Measurements from ENCODE around the gene NHEJ1. TPM values are rescaled to one million over a fixed set of nuclear protein-coding genes. Genes with fewer than 3 reads are reported as not detected.

NHEJ1 gene
- total RNA-seq, 2 experiments from 2014 or later = 7.2 to 8.5 TPM

- Mint-ChIP-seq H3K9me3 (no peaks in the 10 kb centered on the region), H3K27ac (peak overlapping the region; percentile 99), H3K27me3 (no peaks in the 10 kb centered on the region), H3K36me3 (ENCODE audit: low read depth) (peaks cover 70% of the 10 kb centered on the region), H3K4me1 (ENCODE audit: low read depth) (peaks cover 51% of the 10 kb centered on the region), H3K4me3 (peak overlapping the region; percentile 63)
- no peak for ATAC-seq (ENCODE audit: poor library complexity)
- ChIA-PET CTCF (interaction anchor here (2.4 to 5.0 kb wide), 3 partner anchors 14 to 121 kb away, joined by 12 to 20 read pairs (median 19); partner anchors contain the start of gene NHEJ1), POLR2A (interaction anchor here (0.8 to 5.5 kb wide), 5 partner anchors 34 to 105 kb away, joined by 3 to 139 read pairs (median 4); partner anchors contain the start of genes ANKZF1, ATG9A, DNAJB2 and TUBA4A)
- peaks cover 34% of the 10 kb centered on the region for H3K36me3 ChIP-seq (ENCODE audit: insufficient read depth, low read length)
- intact Hi-C loops (cut with DNase I, micrococcal nuclease) = loop anchor here in 1 of 2 experiments (10.0 kb wide), 4 partner anchors 421 to 769 kb away; partner anchors contain the start of genes STK11IP and TTLL4
- peaks cover 62% of the 10 kb centered on the region for H3K4me1 ChIP-seq (ENCODE audit: insufficient read depth, low read length)
- no peak for DNase-seq
- no peak overlapping the region for H3K4me3 ChIP-seq (ENCODE audit: low read length)
- no peaks in the 10 kb centered on the region for H3K27me3 ChIP-seq (ENCODE audit: control insufficient read depth in 1 of 2, insufficient read depth in 2 of 2, low read length in 2 of 2)
- peak overlapping the region in 1 of 2 donors; percentile 5 for H3K27ac ChIP-seq (ENCODE audit: low read depth in 1 of 2, low read length in 2 of 2)
- no peaks in the 10 kb centered on the region for H3K9me3 ChIP-seq (ENCODE audit: control insufficient read depth in 1 of 2, insufficient read depth in 1 of 2, low read length in 2 of 2)
- no peak for TF ChIP-seq CTCF (IDR thresholded peaks at IDR 0.05)
These were observed 13.5 kb upstream of the NHEJ1 start for GRCh38 chr2:219174146-219174545.

GRCh38 chr2:219173176-219173575 is 12.6 kb upstream of the NHEJ1 start:
- TF ChIP-seq CTCF (IDR thresholded peaks at IDR 0.05) = no peak
- H3K27ac ChIP-seq (ENCODE audit: low read depth in 1 of 2, low read length in 2 of 2) = no peak overlapping the region
- ChIA-PET POLR2A (interaction anchor here (0.6 to 5.5 kb wide), 5 partner anchors 35 to 81 kb away, joined by 4 to 139 read pairs (median 5); partner anchors contain the start of genes TUBA4A and ZFAND2B), CTCF (interaction anchor here (2.4 to 5.0 kb wide), 3 partner anchors 13 to 122 kb away, joined by 12 to 20 read pairs (median 19); partner anchors contain the start of gene NHEJ1)
- peaks cover 44% of the 10 kb centered on the region for H3K4me1 Mint-ChIP-seq (ENCODE audit: low read depth)
- no peak overlapping the region for H3K4me3 ChIP-seq (ENCODE audit: low read length)
- H3K36me3 Mint-ChIP-seq (ENCODE audit: low read depth) = peaks cover 62% of the 10 kb centered on the region
- H3K27ac Mint-ChIP-seq = no peak overlapping the region
- ATAC-seq (ENCODE audit: poor library complexity) (no peak), DNase-seq (no peak)
- H3K27me3 Mint-ChIP-seq = no peaks in the 10 kb centered on the region
- H3K4me3 Mint-ChIP-seq = peak overlapping the region; percentile 45
- peaks cover 34% of the 10 kb centered on the region for H3K36me3 ChIP-seq (ENCODE audit: insufficient read depth, low read length)
- H3K9me3 ChIP-seq (ENCODE audit: control insufficient read depth in 1 of 2, insufficient read depth in 1 of 2, low read length in 2 of 2) = no peaks in the 10 kb centered on the region
- no peaks in the 10 kb centered on the region for H3K9me3 Mint-ChIP-seq
- intact Hi-C loops (cut with DNase I, micrococcal nuclease) = loop anchor here in 1 of 2 experiments (10.0 kb wide), 4 partner anchors 422 to 768 kb away; partner anchors contain the start of genes STK11IP and TTLL4
- H3K27me3 ChIP-seq (ENCODE audit: control insufficient read depth in 1 of 2, insufficient read depth in 2 of 2, low read length in 2 of 2) = no peaks in the 10 kb centered on the region
- peaks cover 56% of the 10 kb centered on the region for H3K4me1 ChIP-seq (ENCODE audit: insufficient read depth, low read length)

DNA sequence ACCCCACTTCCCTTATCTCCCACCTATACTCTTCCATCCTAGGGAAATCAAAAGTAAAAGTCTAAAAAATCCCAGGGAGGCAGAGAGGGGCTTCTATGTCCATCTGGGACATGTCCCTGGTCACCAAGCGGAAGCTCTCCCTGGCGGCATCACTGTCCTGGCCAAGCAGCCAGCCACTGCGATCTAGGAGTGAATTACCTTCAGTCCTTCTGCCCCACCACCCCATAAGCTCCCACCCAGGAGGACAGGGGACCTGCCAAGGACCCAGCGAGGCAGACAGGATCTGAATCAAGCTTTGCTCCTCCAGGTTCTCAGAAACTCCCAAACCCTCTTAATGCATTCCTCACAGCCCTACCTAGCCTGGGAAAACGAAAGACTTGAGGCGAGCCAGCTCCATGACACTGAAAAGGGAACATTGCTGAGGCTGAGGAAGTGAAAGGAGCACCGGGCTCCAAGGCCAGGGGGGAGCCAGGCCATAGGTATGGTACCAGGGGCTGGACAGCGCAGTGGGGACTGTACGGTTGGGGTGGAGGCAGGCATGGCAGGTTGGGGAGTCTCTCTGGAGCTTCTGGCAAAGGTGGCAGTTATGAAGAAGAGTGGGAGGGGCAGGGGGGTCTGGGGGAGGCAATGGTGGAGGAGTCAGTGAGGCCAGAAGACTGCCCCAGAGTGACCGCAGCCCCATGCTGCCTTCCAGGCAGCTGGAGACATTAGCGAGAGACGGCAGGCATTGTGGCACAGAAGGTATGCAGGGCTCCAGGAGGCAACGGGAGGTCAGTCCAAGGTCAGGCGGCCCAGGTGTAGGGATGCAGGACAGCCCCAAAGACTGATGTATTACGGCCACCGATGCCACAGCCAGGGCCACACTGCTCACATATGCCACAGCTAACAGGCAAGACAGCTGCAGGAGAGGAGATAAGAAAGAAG is 11.9 kb upstream of the NHEJ1 start:
- peaks cover 58% of the 10 kb centered on the region for H3K36me3 Mint-ChIP-seq (ENCODE audit: low read depth)
- H3K4me3 Mint-ChIP-seq = peak overlapping the region; percentile 45
- POLR2A ChIA-PET = interaction anchor here (0.6 to 3.3 kb wide), 6 partner anchors 34 to 83 kb away, joined by 3 to 13 read pairs (median 4); partner anchors contain the start of genes TUBA4A and ZFAND2B
- H3K4me1 ChIP-seq (ENCODE audit: insufficient read depth, low read length) = peaks cover 52% of the 10 kb centered on the region
- no peaks in the 10 kb centered on the region for H3K27me3 Mint-ChIP-seq
- no peaks in the 10 kb centered on the region for H3K9me3 Mint-ChIP-seq
- H3K4me3 ChIP-seq (ENCODE audit: low read length) = no peak overlapping the region
- no peaks in the 10 kb centered on the region for H3K27me3 ChIP-seq (ENCODE audit: control insufficient read depth in 1 of 2, insufficient read depth in 2 of 2, low read length in 2 of 2)
- peak overlapping the region; percentile 59 for H3K27ac Mint-ChIP-seq
- ATAC-seq (ENCODE audit: poor library complexity) (no peak), DNase-seq (no peak)
- intact Hi-C loops (cut with DNase I, micrococcal nuclease) = loop anchor here in 1 of 2 experiments (10.0 kb wide), 4 partner anchors 422 to 768 kb away; partner anchors contain the start of genes STK11IP and TTLL4
- peaks cover 41% of the 10 kb centered on the region for H3K4me1 Mint-ChIP-seq (ENCODE audit: low read depth)
- CTCF ChIA-PET = interaction anchor here (0.7 to 5.0 kb wide), 7 partner anchors 12 to 123 kb away, joined by 3 to 21 read pairs (median 12); partner anchors contain the start of genes NHEJ1 and ZFAND2B
- H3K36me3 ChIP-seq (ENCODE audit: insufficient read depth, low read length) = peaks cover 36% of the 10 kb centered on the region
- no peak for TF ChIP-seq CTCF (IDR thresholded peaks at IDR 0.05)
- H3K9me3 ChIP-seq (ENCODE audit: control insufficient read depth in 1 of 2, insufficient read depth in 1 of 2, low read length in 2 of 2) = no peaks in the 10 kb centered on the region
- no peak overlapping the region for H3K27ac ChIP-seq (ENCODE audit: low read depth in 1 of 2, low read length in 2 of 2)
